GM18508 (cell line): ENCODE data around the gene PEA15.

Experiments
- ATAC-seq: cut with Tn5 transposase; IDR thresholded peaks from one replicate; pipeline ENCODE4 v1.9.1; 2021; ENCODE audit warnings: moderate number of reproducible peaks; ENCODE audit not compliant: insufficient read depth, unreplicated experiment

Gene PEA15

GRCh38 chr1:160205242-160206035, at the start of gene PEA15:
TSS of gene PEA15 (plus strand) at chr1:160205384. CDS start at chr1:160211545, 6,161 bp downstream.
- ATAC-seq, result no peak

- ATAC-seq, result no peak
Observed at GRCh38 chr1:160156361-160156760, 48.8 kb upstream of the PEA15 start.

DNA sequence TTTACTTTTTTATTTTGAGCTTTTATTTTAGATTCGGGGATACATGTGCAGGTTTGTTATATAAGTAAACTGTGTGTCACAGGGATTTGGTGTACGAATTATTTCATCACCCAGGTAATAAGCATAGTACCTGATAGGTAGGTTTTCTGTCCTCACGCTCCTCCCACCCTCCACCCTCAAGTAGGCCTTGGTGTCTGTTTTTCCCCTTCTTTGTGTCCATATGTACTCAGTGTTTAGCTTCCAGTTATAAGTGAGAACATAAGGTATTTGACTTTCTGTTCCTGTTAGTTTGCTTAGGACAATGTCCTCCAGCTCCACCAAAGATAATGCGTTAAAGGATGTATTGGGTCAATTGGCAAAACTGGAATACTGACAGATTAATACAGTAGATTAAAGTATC, 48.0 kb upstream of the PEA15 start:
- ATAC-seq, result no peak

GRCh38 chr1:160158031-160158430, 47.2 kb upstream of the PEA15 start:
- no peak for ATAC-seq

DNA sequence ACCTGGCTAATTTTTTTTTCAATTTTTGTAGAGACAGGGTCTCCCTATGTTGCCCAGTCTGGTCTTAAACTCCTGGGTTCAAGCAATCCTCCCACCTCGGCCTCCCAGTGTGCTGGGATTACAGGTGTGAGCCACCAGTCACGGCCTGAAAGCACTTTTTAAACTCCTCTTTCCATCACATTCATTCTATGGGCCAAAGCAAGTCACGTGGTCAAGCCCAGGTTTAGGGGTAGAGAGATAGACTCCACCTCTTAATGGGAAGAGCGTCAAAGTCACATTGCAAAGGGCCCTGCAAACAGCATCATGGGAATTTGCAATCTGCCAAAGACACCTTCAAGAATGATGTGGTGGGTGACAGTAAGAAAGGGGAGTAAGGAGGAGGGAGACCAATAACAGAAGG, 46.6 kb upstream of the PEA15 start:
- no peak for ATAC-seq

GRCh38 chr1:160159846-160160245, 45.3 kb upstream of the PEA15 start:
- ATAC-seq, result no peak

GRCh38 chr1:160161965-160162705, 43.0 kb upstream of the PEA15 start:
- ATAC-seq, result no peak

- ATAC-seq, result no peak
Observed at GRCh38 chr1:160162931-160163330, 42.3 kb upstream of the PEA15 start.

- no peak for ATAC-seq
Observed at GRCh38 chr1:160163615-160164014, 41.6 kb upstream of the PEA15 start.

DNA sequence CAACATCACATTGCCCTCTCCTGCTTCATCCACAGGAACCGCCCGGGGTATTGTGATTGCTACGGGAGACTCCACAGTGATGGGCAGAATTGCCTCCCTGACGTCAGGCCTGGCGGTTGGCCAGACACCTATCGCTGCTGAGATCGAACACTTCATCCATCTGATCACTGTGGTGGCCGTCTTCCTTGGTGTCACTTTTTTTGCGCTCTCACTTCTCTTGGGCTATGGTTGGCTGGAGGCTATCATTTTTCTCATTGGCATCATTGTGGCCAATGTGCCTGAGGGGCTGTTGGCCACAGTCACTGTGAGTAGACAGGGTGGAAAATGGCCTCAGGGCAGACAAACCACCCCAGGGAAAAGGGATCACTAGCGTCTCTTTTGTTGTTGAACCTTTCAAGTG, 41.1 kb upstream of the PEA15 start:
- ATAC-seq, result no peak

DNA sequence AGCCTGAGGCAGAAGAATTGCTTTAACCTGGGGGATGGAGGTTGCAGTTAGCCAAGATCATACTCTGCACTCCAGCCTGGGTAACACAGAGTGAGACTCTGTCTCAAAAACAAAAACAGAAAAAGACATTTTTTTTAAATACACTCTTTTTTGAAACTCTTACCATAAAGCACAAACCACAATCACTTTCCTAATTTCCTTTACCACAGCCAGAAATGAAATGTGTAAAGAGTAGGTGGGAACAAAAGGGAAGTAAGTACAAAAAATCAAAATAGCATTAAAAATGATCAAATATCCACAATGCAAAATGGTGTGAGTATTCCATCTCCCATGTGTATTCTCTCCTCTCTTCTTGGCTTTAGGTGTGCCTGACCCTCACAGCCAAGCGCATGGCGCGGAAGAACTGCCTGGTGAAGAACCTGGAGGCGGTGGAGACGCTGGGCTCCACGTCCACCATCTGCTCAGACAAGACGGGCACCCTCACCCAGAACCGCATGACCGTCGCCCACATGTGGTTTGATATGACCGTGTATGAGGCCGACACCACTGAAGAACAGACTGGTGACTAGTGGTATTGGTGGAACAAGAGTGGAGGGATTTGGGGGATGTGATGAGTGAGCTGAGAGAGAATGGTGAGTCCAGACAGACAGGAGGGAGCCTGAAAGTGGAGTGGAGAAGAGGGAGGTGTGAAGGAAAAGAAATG, 38.9 kb upstream of the PEA15 start:
- ATAC-seq, result no peak

- ATAC-seq, result no peak
Observed at GRCh38 chr1:160167056-160167455, 38.1 kb upstream of the PEA15 start.

- ATAC-seq, result no peak
Observed at GRCh38 chr1:160167580-160167979, 37.6 kb upstream of the PEA15 start.

DNA sequence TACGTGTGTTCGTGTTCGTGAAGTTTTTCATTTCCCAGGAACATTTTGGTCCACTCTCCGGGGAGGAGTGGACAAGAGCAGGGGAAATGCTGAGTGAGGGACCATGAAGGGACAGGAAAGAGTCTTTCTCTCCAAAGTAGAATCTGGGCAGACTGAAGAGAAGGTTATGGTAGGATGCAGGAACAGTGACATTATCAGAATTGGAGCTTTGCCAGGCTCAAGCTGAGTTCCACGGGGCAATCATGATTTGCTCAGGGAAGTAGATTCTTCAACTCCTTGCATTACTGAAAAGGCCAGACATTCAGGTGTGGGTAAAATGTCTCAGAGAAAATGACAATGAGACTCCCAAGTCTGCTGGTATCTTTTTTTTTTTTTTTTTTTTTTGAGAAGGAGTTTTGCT, 37.2 kb upstream of the PEA15 start:
- ATAC-seq, result no peak

DNA sequence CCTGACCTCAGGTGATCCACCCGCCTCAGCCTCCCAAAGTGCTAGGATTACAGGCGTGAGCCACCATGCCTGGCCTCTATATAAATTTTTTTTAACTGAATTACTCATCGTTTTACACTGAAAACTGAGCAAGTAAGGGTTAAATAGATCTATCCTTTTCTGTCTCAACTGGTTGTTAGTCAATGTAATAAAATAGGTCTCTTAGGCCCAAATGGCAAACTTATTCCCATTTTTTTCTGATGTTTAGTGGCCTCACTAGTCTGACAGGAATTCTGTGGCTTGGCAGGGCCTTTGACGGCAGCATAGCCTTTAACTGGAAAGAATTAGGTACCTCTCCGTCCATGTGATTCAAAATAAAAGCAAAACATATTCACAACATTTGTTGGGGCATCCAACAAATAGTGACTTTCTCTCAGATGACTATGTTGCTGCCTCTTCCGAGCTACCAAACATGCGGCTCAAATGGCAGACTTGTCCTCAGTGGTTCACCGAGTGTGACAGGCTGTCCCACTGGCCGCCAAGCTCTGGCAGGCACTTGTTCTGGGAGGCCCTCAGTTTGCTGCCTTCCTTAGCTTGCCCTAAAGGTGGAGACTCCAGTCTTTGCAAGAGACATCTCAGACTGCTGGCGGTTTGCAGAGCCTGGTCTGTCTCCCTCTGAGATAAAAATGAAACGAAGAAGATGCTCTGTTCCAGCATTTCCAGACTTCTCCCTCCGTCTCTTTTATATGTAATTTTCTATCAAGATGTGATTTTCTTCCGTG, 36.4 kb upstream of the PEA15 start:
- ATAC-seq, result no peak

GRCh38 chr1:160169553-160170399, 35.4 kb upstream of the PEA15 start:
- ATAC-seq, result no peak

- ATAC-seq, result no peak
Observed at GRCh38 chr1:160171354-160171753, 33.8 kb upstream of the PEA15 start.

- no peak for ATAC-seq
Observed at GRCh38 chr1:160171980-160172379, 33.2 kb upstream of the PEA15 start.

DNA sequence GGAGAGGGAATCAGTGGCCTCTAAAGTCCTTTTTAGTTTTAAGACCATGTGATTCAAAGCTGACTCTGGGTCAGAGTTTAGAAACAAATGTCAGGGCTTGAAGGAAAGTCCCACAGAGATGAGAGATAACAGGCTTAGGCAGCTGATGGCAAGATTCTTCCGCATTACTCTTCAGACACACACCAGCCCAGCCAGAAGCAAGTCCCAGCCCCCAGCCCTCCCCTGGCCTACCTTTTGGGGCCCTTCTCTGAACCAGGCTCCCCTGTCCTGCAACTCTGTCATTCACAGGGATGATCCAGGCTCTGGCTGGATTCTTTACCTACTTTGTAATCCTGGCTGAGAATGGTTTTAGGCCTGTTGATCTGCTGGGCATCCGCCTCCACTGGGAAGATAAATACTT, 28.0 kb upstream of the PEA15 start:
- no peak for ATAC-seq

DNA sequence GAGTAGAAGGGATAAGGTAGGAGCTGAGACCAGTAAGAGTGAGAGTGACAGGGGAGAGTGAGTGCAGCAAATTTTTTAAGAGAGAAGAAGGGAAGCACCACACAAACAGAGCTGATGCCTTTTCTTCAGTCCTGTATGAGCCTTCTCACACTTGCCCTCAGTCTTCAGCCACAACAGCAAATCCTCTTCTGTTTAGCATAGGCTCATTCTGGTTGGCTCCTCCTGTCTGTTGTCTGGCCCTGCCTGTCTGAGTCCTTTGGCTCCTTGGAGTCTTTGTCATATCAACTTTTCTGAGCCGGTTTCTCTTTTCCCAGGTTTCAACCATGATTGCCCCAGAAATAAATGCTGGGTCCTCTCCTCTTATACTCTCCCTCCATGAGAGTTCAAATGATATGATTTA, 27.5 kb upstream of the PEA15 start:
- no peak for ATAC-seq
